SJCRH30 (cell line): ENCODE data around the gene LMAN1L. TPM values are rescaled to one million over a fixed set of nuclear protein-coding genes. Genes with fewer than 3 reads are reported as not detected.

Experiments used
- DNase-seq, 2 experiments: peaks; one replicate each; pipeline ENCODE4 v3.0.0-alpha.2; 2015 to 2020
- H3K27ac ChIP-seq: fragments of 250-450 bp; sonication (Bioruptor Pico); 2 replicates; pipeline ENCODE4 v1.5.1; 2020; ENCODE audit warnings: mild to moderate bottlenecking, moderate library complexity
- H3K27me3 ChIP-seq: fragments of 250-450 bp; sonication (Bioruptor Pico); 2 replicates; pipeline ENCODE4 v1.5.1; 2020; ENCODE audit warnings: mild to moderate bottlenecking, moderate library complexity
- H3K36me3 ChIP-seq: fragments of 250-450 bp; sonication (Bioruptor Pico); 2 replicates; pipeline ENCODE4 v1.5.1; 2020; ENCODE audit warnings: mild to moderate bottlenecking, moderate library complexity
- H3K4me1 ChIP-seq: fragments of 250-450 bp; sonication (Bioruptor Pico); 2 replicates; pipeline ENCODE4 v1.5.1; 2020; ENCODE audit warnings: mild to moderate bottlenecking, moderate library complexity
- H3K4me3 ChIP-seq: fragments of 250-450 bp; sonication (Bioruptor Pico); 2 replicates; pipeline ENCODE4 v1.5.1; 2020; ENCODE audit warnings: mild to moderate bottlenecking, moderate library complexity
- H3K9me3 ChIP-seq: fragments of 250-450 bp; sonication (Bioruptor Pico); replicated peaks from 2 replicates; pipeline ENCODE4 v1.5.1; 2020; ENCODE audit warnings: mild to moderate bottlenecking, moderate library complexity
- total RNA-seq: library from RNA; depleted of rRNA; stranded (reverse); fragments of >200 nt; shearing (Covaris generic); gene quantifications from 2 replicates; pipeline ENCODE4 v1.2.3, GENCODE V29; 2014

Gene LMAN1L
- total RNA-seq, 1 experiment from 2014 or later: not detected

- H3K4me3 ChIP-seq: no peak overlapping the region
- H3K9me3 ChIP-seq: no peaks in the 10 kb centered on the region
- H3K27ac ChIP-seq: no peak overlapping the region
- H3K36me3 ChIP-seq: peaks cover 6% of the 10 kb centered on the region
- H3K4me1 ChIP-seq: peaks cover 21% of the 10 kb centered on the region
- no peak for DNase-seq
- no peaks in the 10 kb centered on the region for H3K27me3 ChIP-seq
These were observed 17.7 kb upstream of the LMAN1L start for GRCh38 chr15:74794970-74795349.

- H3K9me3 ChIP-seq: no peaks in the 10 kb centered on the region
- no peak for DNase-seq
- H3K4me1 ChIP-seq: peaks cover 16% of the 10 kb centered on the region
These were observed 16.5 kb upstream of the LMAN1L start for GRCh38 chr15:74795966-74796625.

GRCh38 chr15:74798388-74799254, 14.0 kb upstream of the LMAN1L start:
- DNase-seq: no peak
- H3K27me3 ChIP-seq: no peaks in the 10 kb centered on the region
- no peaks in the 10 kb centered on the region for H3K4me1 ChIP-seq
- no peak overlapping the region for H3K4me3 ChIP-seq
- no peaks in the 10 kb centered on the region for H3K9me3 ChIP-seq
- H3K27ac ChIP-seq: no peak overlapping the region
- H3K36me3 ChIP-seq: peaks cover 27% of the 10 kb centered on the region

More at GRCh38 chr15:74795966-74796625, 16.5 kb upstream of the LMAN1L start:
- no peaks in the 10 kb centered on the region for H3K27me3 ChIP-seq
- no peak overlapping the region for H3K27ac ChIP-seq
- peaks cover 16% of the 10 kb centered on the region for H3K36me3 ChIP-seq
- no peak overlapping the region for H3K4me3 ChIP-seq

- Histone ChIP-seq H3K9me3 (no peaks in the 10 kb centered on the region), H3K4me3 (no peak overlapping the region), H3K36me3 (peaks cover 27% of the 10 kb centered on the region), H3K27ac (no peak overlapping the region), H3K27me3 (no peaks in the 10 kb centered on the region), H3K4me1 (no peaks in the 10 kb centered on the region)
- no peak for DNase-seq
These were observed 13.3 kb upstream of the LMAN1L start for GRCh38 chr15:74799255-74799855.

- Histone ChIP-seq H3K9me3 (no peaks in the 10 kb centered on the region), H3K36me3 (peaks cover 27% of the 10 kb centered on the region), H3K27ac (no peak overlapping the region), H3K4me1 (no peaks in the 10 kb centered on the region), H3K4me3 (no peak overlapping the region), H3K27me3 (no peaks in the 10 kb centered on the region)
- DNase-seq: peak; percentile 64 to 78
These were observed 12.6 kb upstream of the LMAN1L start for GRCh38 chr15:74799856-74800558.

- Histone ChIP-seq H3K9me3 (no peaks in the 10 kb centered on the region), H3K4me3 (no peak overlapping the region), H3K27me3 (no peaks in the 10 kb centered on the region), H3K27ac (no peak overlapping the region), H3K4me1 (no peaks in the 10 kb centered on the region), H3K36me3 (peaks cover 27% of the 10 kb centered on the region)
- DNase-seq: no peak
These were observed 12.0 kb upstream of the LMAN1L start for GRCh38 chr15:74800559-74801094.

- Histone ChIP-seq H3K4me3 (no peak overlapping the region), H3K9me3 (no peaks in the 10 kb centered on the region), H3K4me1 (no peaks in the 10 kb centered on the region), H3K36me3 (peaks cover 27% of the 10 kb centered on the region), H3K27ac (no peak overlapping the region), H3K27me3 (no peaks in the 10 kb centered on the region)
- DNase-seq: no peak
These were observed 11.2 kb upstream of the LMAN1L start for GRCh38 chr15:74801311-74801997.

GRCh38 chr15:74802290-74802689, 10.3 kb upstream of the LMAN1L start:
- DNase-seq: no peak
- Histone ChIP-seq H3K27me3 (no peaks in the 10 kb centered on the region), H3K27ac (no peak overlapping the region), H3K9me3 (no peaks in the 10 kb centered on the region), H3K4me3 (no peak overlapping the region), H3K4me1 (no peaks in the 10 kb centered on the region), H3K36me3 (peaks cover 27% of the 10 kb centered on the region)

GRCh38 chr15:74802862-74803447, 9.7 kb upstream of the LMAN1L start:
- Histone ChIP-seq H3K4me3 (no peak overlapping the region), H3K9me3 (no peaks in the 10 kb centered on the region), H3K4me1 (no peaks in the 10 kb centered on the region), H3K27me3 (no peaks in the 10 kb centered on the region), H3K36me3 (peaks cover 27% of the 10 kb centered on the region), H3K27ac (no peak overlapping the region)
- no peak for DNase-seq

- H3K9me3 ChIP-seq: no peaks in the 10 kb centered on the region
- no peaks in the 10 kb centered on the region for H3K27me3 ChIP-seq
- DNase-seq: no peak
- H3K4me3 ChIP-seq: no peak overlapping the region
- H3K27ac ChIP-seq: no peak overlapping the region
- H3K36me3 ChIP-seq: peaks cover 21% of the 10 kb centered on the region
- 0 out of 2 replicates have a peak, but pooled peaks cover 4% of the 10 kb centered on the region for H3K4me1 ChIP-seq
These were observed 7.7 kb upstream of the LMAN1L start for GRCh38 chr15:74804935-74805334.

- DNase-seq: no peak
- H3K4me1 ChIP-seq: 0 out of 2 replicates have a peak, but pooled peaks cover 4% of the 10 kb centered on the region
These were observed 5.4 kb upstream of the LMAN1L start for GRCh38 chr15:74807282-74807681.

GRCh38 chr15:74808078-74808839, 4.4 kb upstream of the LMAN1L start:
- Histone ChIP-seq H3K4me1 (0 out of 2 replicates have a peak, but pooled peaks cover 4% of the 10 kb centered on the region), H3K4me3 (no peak overlapping the region), H3K27ac (no peak overlapping the region), H3K27me3 (no peaks in the 10 kb centered on the region), H3K36me3 (no peaks in the 10 kb centered on the region), H3K9me3 (no peaks in the 10 kb centered on the region)
- DNase-seq: no peak

More at GRCh38 chr15:74807282-74807681, 5.4 kb upstream of the LMAN1L start:
- no peaks in the 10 kb centered on the region for H3K9me3 ChIP-seq
- peaks cover 2% of the 10 kb centered on the region; the same call in 1 of the 2 replicates for H3K36me3 ChIP-seq
- no peak overlapping the region for H3K4me3 ChIP-seq
- no peaks in the 10 kb centered on the region for H3K27me3 ChIP-seq
- H3K27ac ChIP-seq: no peak overlapping the region

GRCh38 chr15:74808840-74809229, 3.8 kb upstream of the LMAN1L start:
- Histone ChIP-seq H3K9me3 (no peaks in the 10 kb centered on the region), H3K4me1 (0 out of 2 replicates have a peak, but pooled peaks cover 4% of the 10 kb centered on the region), H3K27me3 (no peaks in the 10 kb centered on the region), H3K27ac (no peak overlapping the region), H3K4me3 (no peak overlapping the region), H3K36me3 (no peaks in the 10 kb centered on the region)
- DNase-seq: no peak
